Endothelial cell of umbilical vein (primary cell): ENCODE data around the gene HAVCR2. TPM values are rescaled to one million over a fixed set of nuclear protein-coding genes. Genes with fewer than 3 reads are reported as not detected.

Source experiments
- BruUV-seq: library from RNA; stranded (reverse); fragments of 400-500 nt; replicated peaks from 2 replicates; lab custom pipeline; 2021; lab: Mats Ljungman, UMichigan
- CTCF ChIA-PET: fragments of 300-600, 350-600 bp; sonication (Branson Sonifier 250); formaldehyde crosslinking; loops from one replicate; lab custom pipeline; 2021; ENCODE audit warnings: antibody characterized with exemption, inconsistent platforms; lab: Charles Lee
- POLR2A ChIA-PET: fragments of 300-600, 350-600 bp; sonication (Branson Sonifier 250); formaldehyde crosslinking; loops from one replicate; lab custom pipeline; 2021; ENCODE audit warnings: antibody characterized with exemption, inconsistent platforms; lab: Charles Lee
- DNase-seq: peaks from one replicate; pipeline ENCODE4 v3.0.0-alpha.2; 2011; ENCODE audit warnings: low read depth, low spot score
- FAIRE-seq: peaks from 2 replicates; lab custom pipeline; 2011; peaks lifted over from hg19 to GRCh38; lab: Jason Lieb, UNC
- H2AFZ ChIP-seq: 2 replicates; pipeline ENCODE4 v1.6.0; 2012; ENCODE audit warnings: low read depth, low read length, control low read depth, inconsistent platforms
- H3K27ac ChIP-seq: 2 replicates; pipeline ENCODE4 v1.5.1; 2011; ENCODE audit warnings: low read depth, mild to moderate bottlenecking, control low read depth, low read length, moderate library complexity; ENCODE audit not compliant: insufficient read depth
- H3K27me3 ChIP-seq, 2 experiments: 2 replicates each; pipeline versions ENCODE4 v1.6.0 to v1.6.1; 2011; ENCODE audit warnings: low read length in 2 of 2, mixed read lengths in 1 of 2; ENCODE audit not compliant: control insufficient read depth in 2 of 2, insufficient read depth in 2 of 2
- H3K36me3 ChIP-seq, 2 experiments: 2 replicates in 1 of 2; 3 replicates in 1 of 2; pipeline ENCODE4 v1.5.1; 2011; ENCODE audit warnings: low read length in 2 of 2, mild to moderate bottlenecking in 1 of 2, moderate library complexity in 1 of 2; ENCODE audit not compliant: control insufficient read depth in 2 of 2, insufficient read depth in 2 of 2; ENCODE audit errors: extremely low read depth in 1 of 2
- H3K4me1 ChIP-seq: 3 replicates; pipeline ENCODE4 v1.5.1; 2011; ENCODE audit warnings: mild to moderate bottlenecking, low read length; ENCODE audit not compliant: control insufficient read depth, insufficient read depth; ENCODE audit errors: extremely low read depth
- H3K4me2 ChIP-seq: 2 replicates; pipeline ENCODE4 v1.6.1; 2011; ENCODE audit warnings: low read length, control low read depth, mixed read lengths; ENCODE audit not compliant: insufficient read depth
- H3K4me3 ChIP-seq, 3 experiments: fragments of 200-600 bp in 1 of 3; sonication (generic), shearing (Covaris generic) in 1 of 3; replicated peaks in 1 of 3; 2 replicates each; pipeline ENCODE4 v1.5.1; 2011 to 2016; ENCODE audit warnings: control low read depth in 3 of 3, low read length in 3 of 3, mild to moderate bottlenecking in 2 of 3, inconsistent platforms in 1 of 3, low read depth in 1 of 3, moderate library complexity in 1 of 3; ENCODE audit not compliant: insufficient read depth in 1 of 3
- H3K79me2 ChIP-seq: 2 replicates; pipeline ENCODE4 v1.6.0; 2012; ENCODE audit warnings: low read length, inconsistent platforms; ENCODE audit not compliant: control insufficient read depth, insufficient read depth
- H3K9ac ChIP-seq: replicated peaks from 2 replicates; pipeline ENCODE3; 2011; ENCODE audit warnings: low read length, control low read depth; ENCODE audit not compliant: insufficient read depth; ENCODE audit errors: extremely low read depth
- H3K9me1 ChIP-seq: replicated peaks from 3 replicates; pipeline ENCODE4 v1.6.0; 2011; ENCODE audit warnings: mild to moderate bottlenecking, low read length; ENCODE audit not compliant: control insufficient read depth, insufficient read depth; ENCODE audit errors: extremely low read depth
- H3K9me3 ChIP-seq: replicated peaks from 2 replicates; pipeline ENCODE4 v1.5.1; 2012; ENCODE audit warnings: low read length, inconsistent platforms; ENCODE audit not compliant: control insufficient read depth, insufficient read depth
- H4K20me1 ChIP-seq: replicated peaks from 2 replicates; pipeline ENCODE3; 2011; ENCODE audit warnings: mild to moderate bottlenecking, low read length; ENCODE audit not compliant: control insufficient read depth, insufficient read depth; ENCODE audit errors: extremely low read depth
- CTCF ChIP-seq, 2 donors: IDR thresholded peaks; 1 replicate in 1 of 2; 2 replicates in 1 of 2; pipeline ENCODE4 v1.5.1; 2011; ENCODE audit warnings: low read length in 2 of 2, mild to moderate bottlenecking in 2 of 2, moderate library complexity in 2 of 2, control low read depth in 1 of 2, inconsistent platforms in 1 of 2, low read depth in 1 of 2; ENCODE audit not compliant: insufficient read depth in 1 of 2; ENCODE audit errors: extremely low read depth in 1 of 2
- EZH2 ChIP-seq: IDR thresholded peaks from 2 replicates; pipeline ENCODE4 v1.6.1; 2012; ENCODE audit warnings: borderline replicate concordance, low read depth, mild to moderate bottlenecking, moderate library complexity, low read length, inconsistent platforms; ENCODE audit not compliant: severe bottlenecking
- FOS ChIP-seq: IDR thresholded peaks from 2 replicates; pipeline ENCODE4 v1.6.1; 2011; ENCODE audit warnings: mild to moderate bottlenecking, low read length, moderate library complexity, borderline replicate concordance; ENCODE audit not compliant: insufficient read depth
- GATA2 ChIP-seq: IDR thresholded peaks from 2 replicates; pipeline ENCODE4 v1.7.0; 2011; ENCODE audit warnings: low read depth, mild to moderate bottlenecking, moderate library complexity, mixed read lengths, low read length; ENCODE audit not compliant: insufficient read length, insufficient read depth
- JUN ChIP-seq: IDR thresholded peaks from 2 replicates; pipeline ENCODE4 v1.6.1; 2011; ENCODE audit warnings: borderline replicate concordance, low read depth; ENCODE audit not compliant: insufficient read length, insufficient read depth
- MAX ChIP-seq: IDR thresholded peaks from 2 replicates; pipeline ENCODE4 v1.6.1; 2011; ENCODE audit not compliant: insufficient read depth, insufficient read length
- MYC ChIP-seq: IDR thresholded peaks from one replicate; pipeline ENCODE4 v1.6.1; 2011; ENCODE audit warnings: mild to moderate bottlenecking, low read depth, low read length
- POLR2A ChIP-seq: IDR thresholded peaks from 2 replicates; pipeline ENCODE4 v1.6.1; 2012; ENCODE audit warnings: low read depth, mild to moderate bottlenecking, control low read depth, low read length
- POLR2AphosphoS5 ChIP-seq: IDR thresholded peaks from 2 replicates; pipeline ENCODE4 v1.6.1; 2012; ENCODE audit warnings: low read depth, mild to moderate bottlenecking, control low read depth, low read length, moderate library complexity; ENCODE audit not compliant: insufficient read depth
- dilution Hi-C: fragments of 300-500 bp; cut with MboI; formaldehyde crosslinking; loops from one replicate; pipeline ENCODE4 v1.15.0; 2019; ENCODE audit warnings: low sequenced_read_pairs; ENCODE audit not compliant: extremely low pct_ligation_motif_present
- intact Hi-C: fragments of 100-400 bp; cut with micrococcal nuclease; formaldehyde crosslinking; loops from one replicate; pipeline ENCODE4 v1.10.0; 2022
- polyA plus RNA-seq, 4 experiments: library from polyadenylated mRNA; depleted of rRNA in 3 of 4; stranded (reverse) in 3 of 4; unstranded in 1 of 4; fragments of >200 nt; gene quantifications; 2 replicates each; pipeline versions ENCODE4 v1.2.1 to v1.2.3, GENCODE V29; 2011 to 2012; ENCODE audit warnings: missing spikeins in 1 of 4
- total RNA-seq: library from RNA; stranded (reverse); gene quantifications from 2 replicates; pipeline ENCODE4 v1.2.3, GENCODE V29; 2021

HAVCR2 gene
- total and polyA plus RNA-seq, 2 donors (not counting 3 experiments of a cell fraction or from before 2014, with no cell fraction given) = not detected

GRCh38 chr5:157049605-157050004, 59.2 kb downstream of the HAVCR2 start:
- Histone ChIP-seq H3K36me3 (no peaks in the 10 kb centered on the region), H3K9me3 (no peaks in the 10 kb centered on the region), H2AFZ (no peak overlapping the region), H3K27me3 (no peaks in the 10 kb centered on the region), H3K79me2 (no peaks in the 10 kb centered on the region), H4K20me1 (no peaks in the 10 kb centered on the region), H3K27ac (no peak overlapping the region), H3K4me1 (no peaks in the 10 kb centered on the region), H3K4me2 (no peak overlapping the region), H3K9me1 (no peaks in the 10 kb centered on the region), H3K9ac (no peak overlapping the region), H3K4me3 (no peak overlapping the region)
- no TSS peak for BruUV-seq
- dilution Hi-C loops = no loop called here
- TF ChIP-seq CTCF (IDR thresholded peaks at IDR 0.05; ENCODE audit: extremely low read depth in 1 of 2, insufficient read depth in 1 of 2, low read depth in 1 of 2, low read length in 2 of 2) = no peak
- TF ChIP-seq JUN = no peak
- no peak for TF ChIP-seq EZH2
- TF ChIP-seq GATA2 = no peak
- TF ChIP-seq MAX = no peak
- TF ChIP-seq MYC = no peak
- no peak for TF ChIP-seq POLR2AphosphoS5
- TF ChIP-seq POLR2A = no peak
- TF ChIP-seq FOS = no peak
- ChIA-PET CTCF (no interaction called here), POLR2A (no interaction called here)
- intact Hi-C loops = no loop called here
- FAIRE-seq = no peak
- DNase-seq = no peak
